KOPT-K1 (cell line): ENCODE results near the gene NDUFB4.
"Not testable (repeated sequence)": the region's sequence is repeated elsewhere in the genome, so short reads cannot be mapped to it uniquely, and the experiment has no call there.

Source experiments
- H3K27ac ChIP-seq: fragments of 200-600 bp; sonication (generic); 2 replicates; pipeline ENCODE4 v1.5.1; 2016; ENCODE audit warnings: antibody characterized with exemption, mild to moderate bottlenecking, low read depth, low read length; ENCODE audit not compliant: poor library complexity, severe bottlenecking
- H3K36me3 ChIP-seq: fragments of 200-600 bp; sonication (generic); 2 replicates; pipeline ENCODE4 v1.5.1; 2017; ENCODE audit warnings: antibody characterized with exemption, mild to moderate bottlenecking, low read length, moderate library complexity; ENCODE audit not compliant: insufficient read depth
- H3K9me3 ChIP-seq: fragments of 200-600 bp; sonication (generic); 2 replicates; pipeline ENCODE4 v1.5.1; 2017; ENCODE audit warnings: antibody characterized with exemption, low read length, mild to moderate bottlenecking; ENCODE audit not compliant: insufficient read depth, poor library complexity, severe bottlenecking

Gene NDUFB4

DNA sequence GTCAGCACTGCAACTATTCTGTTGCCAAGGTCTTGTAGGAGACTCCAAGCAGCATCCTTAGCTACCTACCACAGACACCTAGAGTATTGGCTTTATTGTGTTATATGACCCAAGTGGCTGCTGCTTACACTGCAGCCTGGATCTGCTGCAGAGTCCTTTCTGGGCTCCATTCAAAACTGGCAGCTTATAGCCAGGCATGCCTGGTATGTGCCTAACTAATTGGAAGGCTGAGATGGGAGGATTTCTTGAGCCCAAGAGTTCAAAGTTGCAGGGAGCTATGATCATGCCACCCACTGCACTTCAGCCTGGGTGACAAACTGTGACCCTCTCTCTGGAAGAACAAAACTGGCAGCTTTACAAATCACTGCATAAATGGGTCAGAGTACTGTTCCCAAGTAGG, 8.6 kb downstream of the NDUFB4 start:
- H3K9me3 ChIP-seq: no peaks in the 10 kb centered on the region
- H3K27ac ChIP-seq: no peak overlapping the region
- H3K36me3 ChIP-seq: peaks cover 41% of the 10 kb centered on the region

DNA sequence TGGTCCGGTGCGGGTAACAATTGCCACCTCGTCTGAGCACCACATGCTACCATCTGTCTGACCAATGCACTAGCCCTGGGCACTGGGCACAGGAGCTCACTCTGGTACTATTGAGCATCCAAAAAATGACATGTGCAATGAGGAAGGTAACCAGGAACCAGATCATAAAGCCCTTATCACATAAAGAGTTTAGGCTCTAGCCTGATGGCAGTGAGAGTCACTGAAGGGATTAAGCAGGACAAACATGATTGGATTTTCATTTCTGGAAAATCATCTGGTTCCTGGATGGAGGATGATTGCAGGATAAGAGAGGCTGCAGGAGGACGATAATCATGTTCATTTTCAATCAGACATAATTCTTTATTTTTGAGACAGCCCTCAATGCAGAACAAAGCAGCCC, 12.4 kb downstream of the NDUFB4 start:
- no peaks in the 10 kb centered on the region for H3K9me3 ChIP-seq
- H3K27ac ChIP-seq: no peak overlapping the region

DNA sequence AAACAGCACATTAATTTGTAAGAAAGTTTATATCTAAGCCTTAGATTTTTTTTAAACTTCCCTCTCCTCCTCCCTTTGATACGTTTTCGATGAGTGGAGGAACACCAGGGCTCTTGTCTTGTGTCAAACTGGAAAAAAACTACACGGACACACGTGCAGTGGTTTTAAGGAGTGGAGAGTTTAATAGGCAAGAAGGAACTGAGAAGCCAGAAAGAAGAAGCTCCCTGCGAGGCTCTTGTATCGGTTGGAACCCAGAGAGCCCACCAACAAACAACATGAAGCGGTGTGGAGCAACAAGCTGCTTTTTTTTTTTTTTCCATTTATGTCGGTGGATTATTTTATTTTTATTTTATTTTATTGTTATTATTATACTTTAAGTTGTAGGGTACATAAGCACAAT, 18.6 kb downstream of the NDUFB4 start:
- no peaks in the 10 kb centered on the region for H3K9me3 ChIP-seq
- H3K27ac ChIP-seq: no peak overlapping the region
- H3K36me3 ChIP-seq: no peaks in the 10 kb centered on the region

More for the DNA sequence above, 12.4 kb downstream of the NDUFB4 start:
- H3K36me3 ChIP-seq: peaks cover 3% of the 10 kb centered on the region; the same call in 1 of the 2 replicates

DNA sequence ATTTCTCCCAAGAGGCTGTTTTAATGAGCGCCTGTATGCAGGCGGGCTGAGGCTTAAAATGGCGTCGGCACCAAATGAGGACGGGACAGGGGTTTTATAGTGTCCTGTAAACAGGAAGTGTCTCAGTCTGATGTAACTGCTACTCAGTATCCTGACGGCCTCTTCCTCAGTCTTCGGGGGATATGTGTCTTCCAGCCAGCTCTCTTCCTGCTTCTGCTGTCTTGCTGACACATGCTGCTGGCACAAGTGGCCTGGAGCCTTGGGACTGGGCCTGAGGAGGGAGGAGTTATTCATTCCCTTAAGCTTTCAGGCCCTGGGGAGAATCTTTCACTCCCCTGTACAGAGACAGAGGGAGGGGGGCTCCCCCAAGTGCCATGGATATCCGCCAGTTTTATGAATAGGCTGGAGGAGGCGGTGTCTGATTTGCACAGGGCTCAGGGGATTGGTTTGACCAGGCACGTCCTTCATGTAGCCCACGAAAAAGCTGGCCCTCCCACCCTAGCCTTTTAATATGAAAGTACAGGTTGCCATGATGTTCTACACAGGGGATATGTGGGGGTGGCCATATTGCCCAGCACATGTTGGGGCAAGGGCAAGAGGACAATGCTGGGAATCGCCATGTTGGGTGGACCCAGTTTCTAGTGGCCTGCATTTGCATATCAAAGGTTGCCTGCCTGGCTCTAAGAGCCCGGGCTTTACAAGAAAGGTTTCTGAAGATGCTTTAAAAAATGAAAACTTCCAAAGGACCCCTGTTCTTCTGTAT, 19.9 kb downstream of the NDUFB4 start:
- Histone ChIP-seq H3K27ac (no peak overlapping the region), H3K36me3 (no peaks in the 10 kb centered on the region), H3K9me3 (no peaks in the 10 kb centered on the region)

DNA sequence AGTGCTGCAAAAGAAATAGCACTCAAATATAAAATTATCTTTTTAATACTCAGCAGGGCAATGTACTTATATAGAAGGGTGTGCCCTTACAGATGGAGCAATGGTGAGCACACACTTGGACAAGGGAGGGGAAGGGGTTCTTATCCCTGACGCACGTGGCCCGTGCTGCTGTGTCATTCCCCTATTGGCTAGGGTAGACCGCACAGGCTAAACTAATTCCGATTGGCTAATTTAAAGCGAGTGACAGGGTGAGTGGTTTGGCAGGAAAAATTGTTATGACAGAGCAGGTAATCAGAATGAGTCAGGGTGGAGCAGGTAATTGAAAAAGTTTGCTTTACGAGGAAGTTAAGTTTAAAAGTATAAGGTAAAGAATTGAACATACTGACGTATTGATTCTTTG, 20.6 kb downstream of the NDUFB4 start:
- H3K36me3 ChIP-seq, H3K9me3 ChIP-seq, H3K27ac ChIP-seq: not testable (repeated sequence)

DNA sequence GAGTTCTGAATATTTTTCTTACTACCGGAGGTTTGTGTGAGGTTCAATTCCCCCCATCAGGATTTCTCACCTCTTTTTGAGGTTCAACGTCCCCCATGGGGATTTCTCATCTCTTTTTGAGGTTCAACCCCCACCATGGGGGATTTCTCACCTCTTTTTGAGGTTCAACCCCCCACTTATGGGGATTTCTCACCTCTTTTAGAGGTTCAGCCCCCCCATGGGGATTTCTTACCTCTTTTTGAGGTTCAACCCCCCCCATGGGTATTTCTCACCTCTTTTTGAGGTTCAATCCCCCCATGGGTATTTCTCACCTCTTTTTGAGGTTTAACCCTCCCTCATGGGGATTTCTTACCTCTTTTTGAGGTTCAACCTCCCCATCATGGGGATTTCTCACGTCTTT, 26.3 kb downstream of the NDUFB4 start:
- H3K27ac ChIP-seq: no peak overlapping the region
- H3K36me3 ChIP-seq: no peaks in the 10 kb centered on the region
- peaks cover 23% of the 10 kb centered on the region for H3K9me3 ChIP-seq

DNA sequence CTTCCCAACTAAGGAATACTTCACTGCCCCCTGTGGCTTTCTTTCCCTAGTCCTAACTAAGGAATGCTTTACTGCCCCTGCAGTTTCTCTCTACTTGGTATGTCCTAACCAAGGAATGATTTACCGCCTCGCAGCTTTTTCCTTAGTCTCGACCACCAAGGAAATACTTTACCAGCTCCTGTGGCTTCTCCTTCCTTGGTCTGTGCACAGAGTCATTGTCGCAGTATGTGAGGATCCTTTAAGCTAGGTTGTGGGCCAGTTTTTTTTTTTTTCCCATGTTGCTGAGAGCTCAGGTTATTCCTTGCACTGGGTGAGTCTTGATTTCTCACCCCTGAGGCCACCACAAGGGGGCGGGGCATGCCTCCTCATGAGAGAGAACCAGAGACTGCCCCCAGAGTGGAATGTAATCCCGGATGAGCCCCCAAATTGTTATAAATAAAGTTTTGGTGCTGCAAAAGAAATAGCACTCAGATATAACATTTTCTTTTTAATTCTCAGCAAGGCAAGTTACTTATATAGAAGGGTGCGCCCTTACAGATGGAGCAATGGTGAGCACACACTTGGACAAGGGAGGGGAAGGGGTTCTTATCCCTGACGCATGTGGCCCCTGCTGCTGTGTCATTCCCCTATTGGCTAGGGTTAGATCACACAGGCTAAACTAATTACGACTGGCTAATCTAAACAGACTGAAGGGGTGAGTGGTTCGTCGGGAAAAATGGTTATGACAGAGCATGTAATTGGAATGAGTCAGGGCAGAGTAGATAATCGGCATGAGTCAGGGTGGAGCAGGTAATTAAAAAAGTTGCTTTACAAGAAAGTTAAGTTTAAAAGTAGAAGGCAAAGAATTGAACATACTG, 27.0 kb downstream of the NDUFB4 start:
- Histone ChIP-seq H3K9me3 (peaks cover 23% of the 10 kb centered on the region), H3K36me3 (no peaks in the 10 kb centered on the region), H3K27ac (no peak overlapping the region)

DNA sequence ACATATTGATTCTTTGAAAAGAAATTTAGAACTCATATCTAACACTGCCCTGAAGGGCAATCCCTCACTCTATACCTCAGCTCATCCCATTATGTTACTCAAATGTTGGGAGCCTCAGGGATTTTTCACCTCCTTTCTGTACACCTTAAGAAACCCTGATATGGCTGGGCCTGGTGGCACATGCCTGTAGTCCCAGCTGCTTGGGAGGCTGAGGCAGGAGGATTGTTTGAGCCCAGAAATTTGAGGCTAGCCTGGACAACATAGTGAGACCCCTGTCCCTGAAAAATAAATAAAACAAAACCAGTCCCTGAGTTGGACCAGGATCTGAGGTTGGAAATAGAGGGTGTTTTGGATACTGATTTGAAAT, 27.6 kb downstream of the NDUFB4 start:
- no peaks in the 10 kb centered on the region for H3K36me3 ChIP-seq
- H3K27ac ChIP-seq: no peak overlapping the region
- peaks cover 23% of the 10 kb centered on the region for H3K9me3 ChIP-seq

DNA sequence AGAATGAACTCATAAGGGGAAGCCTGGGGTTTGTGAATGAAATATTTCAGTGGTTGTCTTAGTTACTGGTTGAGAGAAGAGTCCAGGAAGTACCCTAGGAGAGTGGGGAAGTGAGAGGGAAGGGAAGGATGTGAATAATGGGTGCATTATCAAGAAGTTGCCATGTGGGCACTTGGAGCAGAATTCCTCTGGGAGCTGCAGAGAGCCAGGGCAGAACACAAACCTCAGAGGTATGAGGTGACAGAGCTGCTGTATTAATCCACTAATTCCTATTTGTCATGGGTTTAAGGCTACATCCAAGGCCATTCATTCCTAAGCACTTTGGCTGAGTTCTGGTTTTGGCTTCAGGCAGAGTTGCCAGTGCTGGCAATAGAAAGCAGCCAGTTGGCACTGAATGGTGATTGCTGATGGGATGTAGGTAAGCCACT, 29.0 kb downstream of the NDUFB4 start:
- Histone ChIP-seq H3K9me3 (peaks cover 23% of the 10 kb centered on the region), H3K36me3 (no peaks in the 10 kb centered on the region), H3K27ac (no peak overlapping the region)

DNA sequence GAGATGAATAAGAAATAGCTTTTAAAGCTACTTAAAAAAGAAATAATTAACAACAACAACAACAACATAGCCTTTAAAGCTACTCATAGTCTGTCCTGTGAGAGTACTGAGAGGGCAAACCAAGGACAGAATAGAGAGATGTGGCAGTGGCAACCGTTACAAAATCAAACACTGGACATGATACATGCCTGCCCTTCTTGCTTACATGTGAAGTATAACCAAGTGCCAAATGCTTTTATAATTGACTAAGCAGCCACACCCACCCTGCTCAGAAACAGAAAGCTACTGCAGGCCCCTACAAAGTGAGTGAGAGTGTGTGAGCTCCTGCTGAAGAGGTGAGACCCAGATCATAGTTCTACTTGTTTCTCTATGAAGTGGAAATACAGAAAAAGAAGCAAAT, 38.4 kb downstream of the NDUFB4 start:
- Histone ChIP-seq H3K9me3 (peaks cover 6% of the 10 kb centered on the region), H3K27ac (no peak overlapping the region), H3K36me3 (no peaks in the 10 kb centered on the region)

DNA sequence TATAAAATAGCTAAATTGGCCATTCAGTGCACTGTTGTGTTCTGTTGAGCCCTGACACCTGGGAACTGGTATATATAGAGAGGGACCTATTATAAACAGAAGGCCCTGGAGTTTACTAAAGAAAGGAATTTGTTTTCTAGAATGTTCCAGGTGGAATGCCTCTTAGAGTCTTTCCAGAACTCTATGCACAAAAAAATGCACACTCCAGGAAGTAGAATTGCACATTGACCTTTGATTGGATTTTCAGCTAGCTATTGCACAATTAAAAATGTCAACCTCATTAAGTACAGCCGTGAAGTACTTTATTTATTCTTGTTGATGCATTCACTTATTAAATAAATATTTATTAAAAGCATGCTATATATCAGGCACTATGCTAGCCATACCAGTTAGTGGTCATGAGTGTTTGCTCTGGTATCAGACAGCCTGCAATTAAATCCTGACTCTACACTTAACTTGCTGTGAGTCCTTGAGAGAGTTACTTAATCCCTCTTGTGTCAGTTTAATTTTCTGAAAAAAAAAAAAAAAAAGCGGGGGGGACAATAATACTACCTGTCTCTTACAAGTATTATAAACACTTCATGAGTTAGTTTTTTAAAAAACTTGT, 40.8 kb downstream of the NDUFB4 start:
- peaks cover 11% of the 10 kb centered on the region for H3K9me3 ChIP-seq
- no peaks in the 10 kb centered on the region for H3K36me3 ChIP-seq
- no peak overlapping the region for H3K27ac ChIP-seq

DNA sequence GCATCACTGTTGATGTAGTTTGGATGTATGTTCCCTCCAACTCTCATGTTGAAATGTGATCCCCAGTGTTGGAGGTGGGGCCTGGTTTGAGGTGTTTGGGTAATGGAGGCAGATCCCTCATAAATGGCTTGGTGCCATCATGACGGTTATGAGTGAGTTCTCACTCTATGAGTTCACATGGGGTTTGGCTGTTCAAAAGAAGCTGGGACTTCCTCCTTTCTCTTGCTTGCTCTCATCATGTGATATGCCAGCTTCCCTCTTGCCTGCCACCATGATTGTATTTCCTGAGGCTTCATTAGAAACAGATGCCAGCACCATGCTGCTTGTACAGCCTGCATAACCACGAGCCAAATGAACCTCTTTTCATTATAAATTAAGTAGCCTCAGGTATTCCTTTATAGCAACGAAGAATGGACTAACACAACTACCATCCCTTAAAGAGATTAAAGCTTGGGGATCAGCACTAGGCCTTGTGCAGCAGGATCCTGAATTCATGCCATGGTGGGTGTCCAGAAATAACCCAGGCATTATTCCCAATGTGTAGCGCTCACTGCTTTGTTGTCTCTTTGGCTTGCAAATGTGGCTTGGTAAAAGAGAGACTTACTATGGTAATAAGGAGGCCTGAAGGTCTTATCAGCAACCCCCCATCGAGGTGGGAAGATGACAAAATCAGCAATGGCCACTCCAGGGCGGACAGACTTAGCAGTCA, 41.9 kb downstream of the NDUFB4 start:
- Histone ChIP-seq H3K27ac (no peak overlapping the region), H3K9me3 (peaks cover 11% of the 10 kb centered on the region), H3K36me3 (no peaks in the 10 kb centered on the region)

DNA sequence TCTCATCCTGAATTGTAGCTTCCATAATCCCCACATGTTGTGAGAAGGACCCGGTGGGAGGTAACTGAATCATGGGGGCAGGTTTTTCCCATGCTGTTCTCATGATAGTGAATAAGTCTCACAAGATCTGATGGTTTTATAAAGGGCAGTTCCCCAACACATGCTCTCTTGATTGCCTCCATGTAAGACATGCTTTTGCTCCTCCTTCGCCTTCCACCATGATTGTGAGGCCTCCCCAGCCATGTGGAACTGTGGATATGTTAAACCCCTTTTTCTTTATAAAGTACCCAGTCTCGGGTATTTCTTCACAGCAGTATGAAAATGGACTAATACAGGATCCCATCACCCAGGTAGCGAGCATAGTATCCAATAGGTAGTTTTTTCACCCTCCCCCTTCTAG, 42.7 kb downstream of the NDUFB4 start:
- not testable (repeated sequence) for H3K36me3 ChIP-seq, H3K27ac ChIP-seq
- peaks cover 11% of the 10 kb centered on the region for H3K9me3 ChIP-seq

DNA sequence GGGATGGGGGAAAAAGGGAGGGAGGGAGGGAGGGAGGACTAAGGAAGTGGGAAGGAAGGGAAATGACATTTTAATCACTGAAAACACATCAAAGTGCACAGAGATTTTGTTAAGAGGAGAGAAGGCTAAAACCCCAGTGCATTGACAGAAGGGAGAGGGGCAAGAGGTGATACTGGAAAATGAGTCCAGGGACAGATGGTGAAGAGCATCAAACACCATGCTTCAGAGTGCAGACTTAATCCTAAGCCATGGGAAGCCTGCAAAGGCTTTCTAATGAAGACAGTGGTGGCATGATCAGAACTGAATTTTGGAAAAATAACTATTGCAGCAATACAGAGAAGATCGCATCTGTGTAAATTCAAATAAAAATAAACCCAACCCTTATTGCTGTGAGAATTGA, 44.1 kb downstream of the NDUFB4 start:
- Histone ChIP-seq H3K36me3 (no peaks in the 10 kb centered on the region), H3K27ac (no peak overlapping the region), H3K9me3 (peaks cover 11% of the 10 kb centered on the region)

DNA sequence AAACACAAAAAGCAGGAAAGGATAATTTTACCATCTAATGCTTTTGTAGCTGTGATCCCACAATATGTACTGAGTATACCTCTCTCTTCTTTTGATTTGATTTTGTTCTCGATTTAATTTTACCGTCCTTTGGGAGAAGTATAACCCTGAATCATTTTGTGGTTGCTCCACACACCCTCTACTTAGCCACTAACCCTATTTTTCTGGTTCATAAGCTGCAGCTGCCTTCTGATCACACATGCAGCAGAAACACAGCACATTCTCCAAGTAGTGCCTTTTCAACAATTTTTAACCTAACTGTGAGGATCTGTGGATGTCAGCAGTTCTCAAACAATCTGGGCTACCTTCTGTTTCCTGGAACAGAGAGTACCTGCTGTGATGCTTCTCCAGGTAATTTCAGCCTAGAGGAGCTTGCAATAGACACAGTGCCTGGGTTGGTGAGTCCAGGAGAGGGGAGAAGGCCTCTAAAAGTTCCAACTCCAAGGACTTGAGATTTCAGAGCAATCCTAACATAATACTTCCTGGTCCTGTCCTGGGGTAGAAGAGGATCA, 45.6 kb downstream of the NDUFB4 start:
- no peak overlapping the region for H3K27ac ChIP-seq

More for the DNA sequence above, 45.6 kb downstream of the NDUFB4 start:
- no peaks in the 10 kb centered on the region for H3K36me3 ChIP-seq
- peaks cover 11% of the 10 kb centered on the region for H3K9me3 ChIP-seq
